Spleen (tissue), 7 donors: ENCODE results near the gene EPHA6.

ENCODE experiments used
- CTCF ChIP-seq, 11 experiments: fragments of 200-600 bp in 7 of 11; fragments of 450-650 bp in 4 of 11; sonication (generic) in 4 of 11; IDR thresholded peaks in 8 of 11; conservative IDR thresholded peaks in 3 of 11; 1 replicate in 7 of 11; 2 replicates in 4 of 11; pipeline versions ENCODE4 v1.4.0 to v1.8.0; 2016 to 2021; ENCODE audit warnings: antibody characterized with exemption in 11 of 11, inconsistent platforms in 4 of 11, mild to moderate bottlenecking in 1 of 11
- POLR2A ChIP-seq, 3 donors: fragments of 450-650 bp; IDR thresholded peaks; one replicate each; pipeline ENCODE4 v1.5.1; 2017; ENCODE audit warnings: antibody characterized with exemption in 3 of 3, mild to moderate bottlenecking in 1 of 3
- POLR2AphosphoS5 ChIP-seq, 3 donors: sonication (generic); formaldehyde crosslinking; IDR thresholded peaks; one replicate each; pipeline ENCODE4 v1.5.1; 2017; ENCODE audit warnings: antibody characterized with exemption in 3 of 3
- donor health status: DM: no; HTN: no; CAD: no; lungs with moderate emphysema.
- donor health status: DM: no; HTN: no; CAD: no.
- donor health status: DM: no; HTN: no; CAD: no.

- TF ChIP-seq CTCF (IDR thresholded peaks at IDR 0.05 in 8 of 11, conservative IDR thresholded peaks at IDR 0.05 in 3 of 11): no peak
- TF ChIP-seq POLR2A (IDR thresholded peaks at IDR 0.05): no peak
- no peak for TF ChIP-seq POLR2AphosphoS5 (IDR thresholded peaks at IDR 0.05)
These were observed 922.5 kb downstream of the EPHA6 start for GRCh38 chr3:97736928-97737327.
